ENCODE measurements around the gene CSTB. TPM values are rescaled to one million over a fixed set of nuclear protein-coding genes. Genes with fewer than 3 reads are reported as not detected.

CSTB gene
- total and polyA plus RNA-seq, 12 donors: 33.0 to 61.2 (median 40.5) TPM

DNA sequence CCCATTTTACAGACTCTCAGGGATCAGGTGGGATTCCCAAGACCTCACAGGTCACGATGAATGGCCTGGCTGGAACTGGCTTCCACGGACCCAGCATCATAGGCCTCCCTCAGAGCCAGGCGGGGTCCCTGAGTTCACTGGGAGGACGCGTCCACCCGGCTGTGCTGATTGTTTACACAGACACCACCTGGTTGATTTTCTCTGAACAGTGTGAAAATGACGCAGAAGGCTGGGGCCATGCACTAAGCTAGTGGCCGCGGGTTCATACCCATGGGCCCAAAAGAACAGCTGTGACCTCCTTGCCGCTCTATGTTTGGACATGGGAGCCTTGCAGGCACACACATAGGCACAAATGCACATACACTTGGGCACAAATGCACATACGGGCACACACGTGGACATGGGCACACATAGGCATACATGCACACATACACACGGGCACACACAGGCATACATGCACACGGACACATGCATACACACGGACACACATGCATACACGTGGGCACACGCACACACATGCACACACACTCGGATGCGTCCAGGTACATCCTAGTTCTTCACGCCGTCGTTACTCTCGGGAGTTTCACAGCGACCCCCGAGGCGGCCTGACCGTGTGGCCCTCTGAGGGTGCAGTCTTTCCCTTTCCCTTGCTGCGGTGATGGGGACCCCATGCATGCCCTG lies 23.2 kb downstream of the CSTB start:
- Histone ChIP-seq H3K4me1 (peaks cover 0 to 12% (median 3%) of the 10 kb centered on the region in 9 donors), H3K27me3 (no peaks in the 10 kb centered on the region), H3K36me3 (peaks cover 0 to 98% (median 21%) of the 10 kb centered on the region in 9 donors), H3K4me3 (no peak overlapping the region), H3K27ac (no peak overlapping the region), H3K9me3 (no peaks in the 10 kb centered on the region)
- TF ChIP-seq, protein P1, sequence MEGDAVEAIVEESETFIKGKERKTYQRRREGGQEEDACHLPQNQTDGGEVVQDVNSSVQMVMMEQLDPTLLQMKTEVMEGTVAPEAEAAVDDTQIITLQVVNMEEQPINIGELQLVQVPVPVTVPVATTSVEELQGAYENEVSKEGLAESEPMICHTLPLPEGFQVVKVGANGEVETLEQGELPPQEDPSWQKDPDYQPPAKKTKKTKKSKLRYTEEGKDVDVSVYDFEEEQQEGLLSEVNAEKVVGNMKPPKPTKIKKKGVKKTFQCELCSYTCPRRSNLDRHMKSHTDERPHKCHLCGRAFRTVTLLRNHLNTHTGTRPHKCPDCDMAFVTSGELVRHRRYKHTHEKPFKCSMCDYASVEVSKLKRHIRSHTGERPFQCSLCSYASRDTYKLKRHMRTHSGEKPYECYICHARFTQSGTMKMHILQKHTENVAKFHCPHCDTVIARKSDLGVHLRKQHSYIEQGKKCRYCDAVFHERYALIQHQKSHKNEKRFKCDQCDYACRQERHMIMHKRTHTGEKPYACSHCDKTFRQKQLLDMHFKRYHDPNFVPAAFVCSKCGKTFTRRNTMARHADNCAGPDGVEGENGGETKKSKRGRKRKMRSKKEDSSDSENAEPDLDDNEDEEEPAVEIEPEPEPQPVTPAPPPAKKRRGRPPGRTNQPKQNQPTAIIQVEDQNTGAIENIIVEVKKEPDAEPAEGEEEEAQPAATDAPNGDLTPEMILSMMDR (IDR thresholded peaks at IDR 0.05): no peak
- intact Hi-C loops (cut with DNase I): no loop called here
- ATAC-seq (no peak), DNase-seq (no peak)
- WGBS, 2 donors: 92 to 95% methylated on average over 28 of the region's 28 CpGs

DNA sequence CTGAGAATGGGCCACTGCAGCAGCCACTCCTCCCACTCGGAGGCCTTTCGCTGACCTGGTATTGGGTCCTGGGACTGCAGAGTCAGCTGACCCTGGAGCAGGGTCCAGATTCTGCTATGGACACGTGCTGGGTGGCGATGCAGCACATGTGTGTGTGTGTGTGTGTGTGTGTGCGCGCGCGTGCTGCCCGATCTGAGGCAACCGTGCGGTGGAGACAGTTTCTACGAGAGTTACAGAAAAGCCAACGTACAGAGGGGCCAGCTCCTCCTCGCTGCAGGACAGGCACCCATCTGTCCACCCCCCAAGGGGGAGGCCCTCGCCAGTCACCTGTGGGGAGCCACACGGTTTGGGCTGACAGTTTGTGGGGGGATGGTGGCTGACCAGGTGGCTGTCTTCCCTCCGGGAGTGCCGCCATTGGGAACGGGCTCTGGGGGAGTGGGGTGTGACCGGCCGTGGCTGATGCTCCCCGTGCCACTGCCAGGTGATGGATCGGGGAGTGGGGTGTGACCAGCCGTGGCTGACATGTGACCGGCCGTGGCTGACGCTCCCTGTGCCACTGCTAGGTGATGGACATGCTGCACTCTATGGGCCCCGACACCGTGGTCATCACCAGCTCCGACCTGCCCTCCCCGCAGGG lies 24.0 kb downstream of the CSTB start:
- Histone ChIP-seq H3K4me1 (peaks cover 0 to 6% (median 0%) of the 10 kb centered on the region in 9 donors), H3K9me3 (no peaks in the 10 kb centered on the region), H3K27ac (no peak overlapping the region), H3K36me3 (peaks cover 0 to 100% (median 21%) of the 10 kb centered on the region in 9 donors), H3K27me3 (no peaks in the 10 kb centered on the region), H3K4me3 (no peak overlapping the region)
- intact Hi-C loops (cut with DNase I): no loop called here
- TF ChIP-seq, protein P1 (IDR thresholded peaks at IDR 0.05): no peak
- DNase-seq: no peak
- no peak for ATAC-seq
- WGBS, 2 donors: 93 to 95% methylated on average over 31 of the region's 31 CpGs

DNA sequence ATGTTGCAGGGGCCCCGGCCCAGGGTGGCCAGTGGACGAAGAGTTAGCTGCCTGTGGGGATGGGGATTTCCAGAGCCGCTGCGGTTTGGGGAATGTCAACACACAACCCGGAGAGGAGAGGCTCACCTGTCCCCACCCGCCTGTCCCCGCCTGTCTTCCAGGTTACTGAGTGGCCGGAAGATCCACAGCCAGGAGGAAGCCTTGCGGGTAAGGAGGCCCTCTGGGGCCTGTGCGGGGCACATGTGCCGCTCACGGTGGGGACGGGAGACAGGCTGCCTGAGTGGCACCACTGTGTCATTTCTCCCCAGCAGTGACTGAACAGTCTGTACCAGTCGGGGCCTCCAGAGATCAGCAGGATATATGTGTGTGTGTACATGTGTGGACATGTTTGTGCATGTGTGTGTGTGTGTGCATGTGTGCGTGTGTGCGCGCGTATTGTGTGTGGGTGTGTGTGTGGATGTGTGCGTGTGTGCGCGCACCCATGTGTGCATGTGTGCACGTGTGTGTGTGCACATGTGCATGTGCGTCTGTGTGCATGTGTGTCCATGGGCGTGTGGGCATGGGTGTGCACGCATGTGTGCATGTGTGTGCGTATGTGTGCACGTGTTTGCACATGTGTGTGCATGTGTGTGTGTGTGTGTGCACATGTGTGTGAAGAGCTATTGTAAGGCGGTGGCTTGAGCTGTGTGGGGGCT lies 25.6 kb downstream of the CSTB start:
- TF ChIP-seq, protein P1 (IDR thresholded peaks at IDR 0.05): no peak
- Histone ChIP-seq H3K36me3 (peaks cover 0 to 100% (median 26%) of the 10 kb centered on the region in 9 donors), H3K4me3 (no peak overlapping the region), H3K9me3 (no peaks in the 10 kb centered on the region), H3K27ac (no peak overlapping the region), H3K4me1 (peaks cover 0 to 6% (median 0%) of the 10 kb centered on the region in 9 donors), H3K27me3 (no peaks in the 10 kb centered on the region)
- intact Hi-C loops (cut with DNase I): no loop called here
- ATAC-seq: no peak
- 92 to 96% methylated on average over 28 of the region's 28 CpGs for WGBS, 2 donors
- no peak for DNase-seq

DNA sequence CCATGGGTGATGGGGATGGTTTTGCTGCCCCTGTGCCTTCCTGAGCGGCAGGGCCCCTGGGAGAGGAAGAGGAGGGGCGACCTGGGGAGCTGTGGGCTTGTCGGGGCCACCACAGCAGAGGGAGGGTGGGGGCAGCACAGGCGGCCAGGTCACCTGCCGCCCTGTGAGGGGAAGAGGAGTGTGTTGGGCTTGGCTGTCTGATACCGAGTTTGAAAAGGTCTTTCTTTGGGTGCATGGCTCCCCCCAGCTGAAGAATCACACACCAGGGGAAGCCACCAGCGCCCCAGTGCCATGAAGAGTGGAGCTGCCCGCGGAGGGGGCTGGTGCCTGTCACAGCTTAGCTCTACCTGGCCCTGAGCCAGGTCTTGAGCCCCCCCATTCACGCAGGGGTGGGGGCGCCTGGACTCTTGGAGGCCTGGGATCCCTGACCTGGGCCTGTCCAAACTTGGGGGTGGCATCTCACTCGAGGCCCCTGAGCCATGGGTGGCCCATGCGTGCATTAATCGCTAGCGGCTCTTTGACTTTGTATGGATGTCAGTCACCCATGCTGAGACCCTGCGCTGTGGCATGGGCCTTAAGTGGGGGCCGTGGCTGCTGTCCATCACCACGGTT lies 26.4 kb downstream of the CSTB start:
- intact Hi-C loops (cut with DNase I): loop anchor here in 2 of 10 donors (10.0 kb wide), 2 partner anchors 55 to 65 kb away; no protein-coding TSS in a partner anchor
- H3K27ac ChIP-seq: no peak overlapping the region
- WGBS, 2 donors: 88 to 92% methylated on average over 17 to 18 of the region's 18 CpGs
- H3K9me3 ChIP-seq: no peaks in the 10 kb centered on the region
- ATAC-seq (no peak), DNase-seq (no peak)
- H3K4me1 ChIP-seq: peaks cover 0 to 5% (median 0%) of the 10 kb centered on the region in 9 donors
- peaks cover 0 to 100% (median 31%) of the 10 kb centered on the region in 9 donors for H3K36me3 ChIP-seq
- H3K27me3 ChIP-seq: no peaks in the 10 kb centered on the region
- TF ChIP-seq, protein P1 (IDR thresholded peaks at IDR 0.05): no peak
- no peak overlapping the region for H3K4me3 ChIP-seq

Data from heart right ventricle (tissue), 16 donors.